Trophoblast cell (in vitro differentiated cells and primary cell): ENCODE data around the gene GABRQ.

ENCODE experiments used
- DNase-seq, 2 donors: peaks; one replicate each; pipeline ENCODE4 v3.0.0-alpha.2; 2016
- H2AFZ ChIP-seq: 2 replicates; pipeline ENCODE4 v1.6.1; 2013; ENCODE audit warnings: low read length, moderate library complexity, mild to moderate bottlenecking; ENCODE audit not compliant: insufficient read depth, poor library complexity
- H2AK5ac ChIP-seq: 2 replicates; pipeline ENCODE4 v1.6.1; 2013; ENCODE audit warnings: mild to moderate bottlenecking, low read length
- H2BK120ac ChIP-seq: 2 replicates; pipeline ENCODE4 v1.6.1; 2013; ENCODE audit warnings: low read length, mild to moderate bottlenecking, moderate library complexity; ENCODE audit not compliant: insufficient read depth, poor library complexity
- H2BK12ac ChIP-seq: 2 replicates; pipeline ENCODE4 v1.6.1; 2013; ENCODE audit warnings: mild to moderate bottlenecking, low read length, moderate library complexity
- H2BK5ac ChIP-seq: 2 replicates; pipeline ENCODE4 v1.6.1; 2013; ENCODE audit warnings: low read length, low read depth, moderate library complexity, mild to moderate bottlenecking; ENCODE audit not compliant: poor library complexity
- H3K14ac ChIP-seq: 2 replicates; pipeline ENCODE4 v1.6.1; 2013; ENCODE audit warnings: mild to moderate bottlenecking, low read length
- H3K18ac ChIP-seq: 2 replicates; pipeline ENCODE4 v1.6.1; 2013; ENCODE audit warnings: mild to moderate bottlenecking, low read length
- H3K23ac ChIP-seq: 2 replicates; pipeline ENCODE4 v1.6.1; 2013; ENCODE audit warnings: low read length
- H3K27ac ChIP-seq: 2 replicates; pipeline ENCODE4 v1.5.1; 2013; ENCODE audit warnings: low read depth, mild to moderate bottlenecking, inconsistent platforms, low read length, moderate library complexity
- H3K27me3 ChIP-seq: 2 replicates; pipeline ENCODE4 v1.6.1; 2013; ENCODE audit warnings: inconsistent platforms, mild to moderate bottlenecking, low read length, moderate library complexity; ENCODE audit not compliant: insufficient read depth
- H3K36me3 ChIP-seq, 2 experiments: 1 replicate in 1 of 2; 2 replicates in 1 of 2; pipeline ENCODE4 v1.6.1; 2013; ENCODE audit warnings: low read length in 2 of 2, mild to moderate bottlenecking in 2 of 2, moderate library complexity in 1 of 2; ENCODE audit not compliant: insufficient read depth in 2 of 2, control insufficient read depth in 1 of 2
- H3K4ac ChIP-seq: 2 replicates; pipeline ENCODE4 v1.6.1; 2013; ENCODE audit warnings: low read depth, mild to moderate bottlenecking, low read length, moderate library complexity
- H3K4me1 ChIP-seq, 2 experiments: 1 replicate in 1 of 2; 2 replicates in 1 of 2; pipeline ENCODE4 v1.6.1; 2013; ENCODE audit warnings: low read length in 2 of 2, mild to moderate bottlenecking in 2 of 2, moderate library complexity in 1 of 2; ENCODE audit not compliant: insufficient read depth in 2 of 2, control insufficient read depth in 1 of 2
- H3K4me2 ChIP-seq: 2 replicates; pipeline ENCODE4 v1.6.1; 2013; ENCODE audit warnings: inconsistent platforms, mild to moderate bottlenecking, low read length, moderate library complexity
- H3K4me3 ChIP-seq: 2 replicates; pipeline ENCODE4 v1.5.1; 2013; ENCODE audit warnings: mild to moderate bottlenecking, low read depth, low read length, inconsistent platforms
- H3K79me1 ChIP-seq: one replicate; pipeline ENCODE4 v1.6.1; 2013; ENCODE audit warnings: low read length
- H3K79me2 ChIP-seq: 2 replicates; pipeline ENCODE4 v1.6.1; 2013; ENCODE audit warnings: low read length, mild to moderate bottlenecking; ENCODE audit not compliant: control insufficient read depth, insufficient read depth, poor library complexity
- H3K9ac ChIP-seq: 2 replicates; pipeline ENCODE4 v1.6.1; 2013; ENCODE audit warnings: mild to moderate bottlenecking, low read length
- H3K9me3 ChIP-seq: 2 replicates; pipeline ENCODE4 v1.6.1; 2013; ENCODE audit warnings: low read depth, mild to moderate bottlenecking, control low read depth, inconsistent platforms, low read length; ENCODE audit not compliant: insufficient read depth
- H4K12ac ChIP-seq: 2 replicates; pipeline ENCODE4 v1.6.1; 2013; ENCODE audit warnings: low read depth, mild to moderate bottlenecking, low read length, moderate library complexity
- H4K8ac ChIP-seq: 2 replicates; pipeline ENCODE4 v1.6.1; 2013; ENCODE audit warnings: low read depth, mild to moderate bottlenecking, low read length, moderate library complexity
- H4K91ac ChIP-seq: one replicate; pipeline ENCODE4 v1.6.1; 2013; ENCODE audit warnings: low read depth, mild to moderate bottlenecking, low read length, moderate library complexity
- WGBS: extraction: QIAGEN DNeasy Blood & Tissue Kit; methylation state at CpG from one replicate; pipeline ENCODE4 v1.1.7; 2013; ENCODE audit warnings: missing lambda C conversion rate; ENCODE audit not compliant: insufficient read length, insufficient coverage; ENCODE audit errors: extremely low coverage; 5-methylcytosine and 5-hydroxymethylcytosine counted together

GABRQ gene

DNA sequence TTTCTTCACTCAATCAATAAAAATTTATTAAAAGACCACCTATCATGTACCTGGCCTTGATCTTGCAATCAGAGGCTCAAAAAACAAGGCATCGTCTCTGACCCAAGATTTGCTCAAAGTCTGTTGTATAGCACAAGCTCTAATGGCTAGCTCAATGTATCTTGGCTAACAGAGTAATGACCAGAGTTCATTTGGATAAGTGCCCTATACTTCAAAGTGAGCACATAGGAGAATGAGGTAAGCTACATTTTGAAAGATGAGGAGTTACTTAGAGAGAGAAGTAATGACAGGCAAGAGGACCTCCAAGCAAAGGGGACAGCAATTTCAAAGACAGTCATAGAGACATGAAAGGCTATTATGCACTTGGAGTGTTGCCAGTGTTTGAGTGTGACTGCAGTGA is 22.9 kb upstream of the GABRQ start:
- no peak overlapping the region for H4K8ac ChIP-seq
- no peak overlapping the region for H3K14ac ChIP-seq
- no peaks in the 10 kb centered on the region for H3K4me1 ChIP-seq
- no peaks in the 10 kb centered on the region for H3K27me3 ChIP-seq
- H2BK120ac ChIP-seq: no peak overlapping the region
- H2AK5ac ChIP-seq: no peak overlapping the region
- H2BK5ac ChIP-seq: no peak overlapping the region
- no peak overlapping the region for H3K4ac ChIP-seq
- H4K12ac ChIP-seq: no peak overlapping the region
- no peaks in the 10 kb centered on the region for H3K9me3 ChIP-seq
- no peaks in the 10 kb centered on the region for H3K79me2 ChIP-seq
- H2AFZ ChIP-seq: no peak overlapping the region
- H3K4me2 ChIP-seq: no peak overlapping the region
- no peaks in the 10 kb centered on the region for H3K36me3 ChIP-seq
- WGBS: no CpG with 5 or more reads among the region's 1 CpG
- no peak for DNase-seq
- no peak overlapping the region for H4K91ac ChIP-seq
- H3K23ac ChIP-seq: no peak overlapping the region
- H3K79me1 ChIP-seq: no peaks in the 10 kb centered on the region
- no peak overlapping the region for H3K18ac ChIP-seq
- no peak overlapping the region for H3K27ac ChIP-seq
- H3K9ac ChIP-seq: no peak overlapping the region
- no peak overlapping the region for H2BK12ac ChIP-seq
- no peak overlapping the region for H3K4me3 ChIP-seq

DNA sequence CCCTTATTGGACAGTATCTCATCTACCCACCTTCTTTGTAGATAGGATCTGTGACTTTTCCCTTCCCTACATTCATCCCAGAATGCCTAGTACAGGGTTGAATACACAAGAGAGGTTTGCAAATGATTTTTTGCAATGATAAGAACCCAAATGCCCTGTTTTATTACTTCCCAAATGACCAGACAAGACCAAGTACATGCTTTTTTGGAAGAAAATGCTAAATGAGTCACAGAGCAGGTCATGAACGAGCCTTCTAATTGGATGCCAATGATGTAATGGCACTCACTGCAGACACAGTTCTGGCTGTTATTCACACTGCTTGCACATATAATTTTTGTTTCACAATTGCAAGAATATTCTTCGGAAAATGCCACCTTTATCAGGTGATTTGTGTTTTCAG is 17.8 kb upstream of the GABRQ start:
- H3K9me3 ChIP-seq: no peaks in the 10 kb centered on the region
- no peaks in the 10 kb centered on the region for H3K36me3 ChIP-seq
- no peak overlapping the region for H3K18ac ChIP-seq
- H3K4me3 ChIP-seq: no peak overlapping the region
- peak in 1 of 2 donors; percentile 24 for DNase-seq
- H2BK120ac ChIP-seq: no peak overlapping the region
- H3K4me2 ChIP-seq: no peak overlapping the region
- no peak overlapping the region for H3K9ac ChIP-seq
- WGBS: no CpG with 5 or more reads among the region's 2 CpGs
- H3K14ac ChIP-seq: no peak overlapping the region
- no peak overlapping the region for H4K91ac ChIP-seq
- H3K79me2 ChIP-seq: no peaks in the 10 kb centered on the region
- no peak overlapping the region for H2AK5ac ChIP-seq
- H2BK5ac ChIP-seq: no peak overlapping the region
- no peak overlapping the region for H2BK12ac ChIP-seq
- no peak overlapping the region for H4K8ac ChIP-seq
- H4K12ac ChIP-seq: no peak overlapping the region
- H3K27me3 ChIP-seq: no peaks in the 10 kb centered on the region
- no peak overlapping the region for H3K23ac ChIP-seq
- no peaks in the 10 kb centered on the region for H3K79me1 ChIP-seq
- no peak overlapping the region for H3K27ac ChIP-seq
- H2AFZ ChIP-seq: no peak overlapping the region
- no peaks in the 10 kb centered on the region for H3K4me1 ChIP-seq
- no peak overlapping the region for H3K4ac ChIP-seq

DNA sequence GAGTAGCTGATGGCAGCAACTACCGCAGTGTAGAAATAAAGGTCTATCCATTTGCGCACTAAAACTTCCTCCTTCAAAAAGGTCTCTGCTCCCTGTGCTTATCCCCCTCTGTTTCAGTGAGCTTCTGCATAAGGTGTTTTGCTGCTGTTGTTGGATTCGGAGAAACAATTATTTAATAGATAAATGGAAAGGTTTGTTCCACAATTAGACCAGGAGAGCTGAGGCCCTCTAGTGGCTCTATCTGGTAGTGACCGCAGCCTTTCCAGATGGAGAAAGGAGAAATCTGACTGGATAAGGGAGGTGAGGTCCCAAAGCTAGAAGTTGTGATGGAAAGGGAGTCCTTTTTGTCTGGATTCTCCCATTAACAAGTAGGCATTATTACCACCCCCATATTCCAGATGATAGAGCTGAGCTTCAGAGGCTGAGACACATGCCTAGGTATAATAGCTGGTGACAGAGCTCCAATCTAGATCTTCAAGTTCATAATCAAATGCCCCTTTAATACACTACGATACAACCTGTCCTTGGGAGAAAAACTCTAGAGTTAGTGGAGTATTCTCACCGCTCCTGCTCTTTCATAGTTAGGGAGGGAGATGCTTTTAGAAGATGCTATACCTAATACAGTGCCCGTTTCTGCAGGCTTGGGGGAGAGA is 5.1 kb upstream of the GABRQ start:
- Histone ChIP-seq H3K18ac (no peak overlapping the region), H3K4me3 (no peak overlapping the region), H2BK120ac (no peak overlapping the region), H3K14ac (no peak overlapping the region), H3K9me3 (no peaks in the 10 kb centered on the region), H2BK5ac (no peak overlapping the region), H2AFZ (no peak overlapping the region), H4K12ac (no peak overlapping the region), H2AK5ac (no peak overlapping the region), H3K27me3 (no peaks in the 10 kb centered on the region), H3K79me2 (no peaks in the 10 kb centered on the region), H3K36me3 (no peaks in the 10 kb centered on the region), H3K79me1 (no peaks in the 10 kb centered on the region), H3K9ac (no peak overlapping the region), H3K4me1 (no peaks in the 10 kb centered on the region), H2BK12ac (no peak overlapping the region), H3K4me2 (no peak overlapping the region), H3K4ac (no peak overlapping the region), H3K27ac (no peak overlapping the region), H4K8ac (no peak overlapping the region), H4K91ac (no peak overlapping the region), H3K23ac (no peak overlapping the region)
- peak; percentile 5 to 72 for DNase-seq
- no CpG with 5 or more reads among the region's 7 CpGs for WGBS

GRCh38 chrX:152635941-152636340 is 1.8 kb upstream of the GABRQ start:
- Histone ChIP-seq H4K91ac (no peak overlapping the region), H3K4me3 (no peak overlapping the region), H3K9ac (no peak overlapping the region), H3K79me2 (no peaks in the 10 kb centered on the region), H3K36me3 (no peaks in the 10 kb centered on the region), H3K27me3 (no peaks in the 10 kb centered on the region), H4K8ac (no peak overlapping the region), H3K4ac (no peak overlapping the region), H4K12ac (no peak overlapping the region), H3K9me3 (no peaks in the 10 kb centered on the region), H3K23ac (no peak overlapping the region), H3K79me1 (no peaks in the 10 kb centered on the region), H3K14ac (no peak overlapping the region), H2BK12ac (no peak overlapping the region), H2BK120ac (no peak overlapping the region), H2AFZ (no peak overlapping the region), H3K4me1 (peaks cover 0 to 4% of the 10 kb centered on the region in 2 experiments), H3K4me2 (no peak overlapping the region), H3K27ac (no peak overlapping the region), H2BK5ac (no peak overlapping the region), H2AK5ac (no peak overlapping the region), H3K18ac (no peak overlapping the region)
- WGBS: no CpG with 5 or more reads among the region's 7 CpGs
- DNase-seq: peak; percentile 5 to 68
